ENCODE measurements around the gene LMO7.

Gene LMO7

GRCh38 chr13:75796825-75797224, 160.7 kb downstream of the LMO7 start:
- no peak for FAIRE-seq
- no peak for DNase-seq (ENCODE audit: insufficient read length, low spot score)

GRCh38 chr13:75797239-75797638, 161.1 kb downstream of the LMO7 start:
- DNase-seq (ENCODE audit: insufficient read length, low spot score) (no peak), FAIRE-seq (no peak)

GRCh38 chr13:75797719-75798118, 161.6 kb downstream of the LMO7 start:
- no peak for FAIRE-seq
- no peak for DNase-seq (ENCODE audit: insufficient read length, low spot score)

- DNase-seq (ENCODE audit: insufficient read length, low spot score) (no peak), FAIRE-seq (no peak)
Measured at GRCh38 chr13:75798353-75799255, 162.5 kb downstream of the LMO7 start.

- FAIRE-seq (no peak), DNase-seq (ENCODE audit: insufficient read length, low spot score) (no peak)
Measured at GRCh38 chr13:75800545-75800944, 164.4 kb downstream of the LMO7 start.

GRCh38 chr13:75801388-75801945, 165.3 kb downstream of the LMO7 start:
- no peak for FAIRE-seq

GRCh38 chr13:75802161-75802560, 166.0 kb downstream of the LMO7 start:
- DNase-seq (ENCODE audit: insufficient read length, low spot score) (no peak), FAIRE-seq (no peak)

More at GRCh38 chr13:75801388-75801945, 165.3 kb downstream of the LMO7 start:
- no peak for DNase-seq (ENCODE audit: insufficient read length, low spot score)

- no peak for DNase-seq (ENCODE audit: insufficient read length, low spot score)
- FAIRE-seq, result no peak
Measured at GRCh38 chr13:75803164-75803611, 167.1 kb downstream of the LMO7 start.

GRCh38 chr13:75804054-75804453, 167.9 kb downstream of the LMO7 start:
- DNase-seq (ENCODE audit: insufficient read length, low spot score) (no peak), FAIRE-seq (no peak)

GRCh38 chr13:75804605-75805004, 168.5 kb downstream of the LMO7 start:
- DNase-seq (ENCODE audit: insufficient read length, low spot score) (no peak), FAIRE-seq (no peak)

GRCh38 chr13:75806117-75806516, 170.0 kb downstream of the LMO7 start:
- DNase-seq (ENCODE audit: insufficient read length, low spot score) (no peak), FAIRE-seq (no peak)

GRCh38 chr13:75811361-75811760, 175.2 kb downstream of the LMO7 start:
- FAIRE-seq (no peak), DNase-seq (ENCODE audit: insufficient read length, low spot score) (no peak)

GRCh38 chr13:75811841-75812240, 175.7 kb downstream of the LMO7 start:
- FAIRE-seq, result no peak
- DNase-seq (ENCODE audit: insufficient read length, low spot score), result no peak

GRCh38 chr13:75812751-75813181, 176.6 kb downstream of the LMO7 start:
- FAIRE-seq (no peak), DNase-seq (ENCODE audit: insufficient read length, low spot score) (no peak)

- FAIRE-seq, result no peak
Measured at GRCh38 chr13:75813323-75813722, 177.2 kb downstream of the LMO7 start.

GRCh38 chr13:75818179-75818967, 182.2 kb downstream of the LMO7 start:
- FAIRE-seq, result no peak

More at GRCh38 chr13:75813323-75813722, 177.2 kb downstream of the LMO7 start:
- DNase-seq (ENCODE audit: insufficient read length, low spot score), result no peak

GRCh38 chr13:75818968-75819225, 182.8 kb downstream of the LMO7 start:
- DNase-seq (ENCODE audit: insufficient read length, low spot score), result no peak
- no peak for FAIRE-seq

More at GRCh38 chr13:75818179-75818967, 182.2 kb downstream of the LMO7 start:
- no peak for DNase-seq (ENCODE audit: insufficient read length, low spot score)

- no peak for FAIRE-seq
- DNase-seq (ENCODE audit: insufficient read length, low spot score), result no peak
Measured at GRCh38 chr13:75825161-75825560, 189.0 kb downstream of the LMO7 start.

- FAIRE-seq, result no peak
- no peak for DNase-seq (ENCODE audit: insufficient read length, low spot score)
Measured at GRCh38 chr13:75825594-75825993, 189.5 kb downstream of the LMO7 start.

GRCh38 chr13:75826391-75826790, 190.3 kb downstream of the LMO7 start:
- FAIRE-seq (no peak), DNase-seq (ENCODE audit: insufficient read length, low spot score) (no peak)

- FAIRE-seq (no peak), DNase-seq (ENCODE audit: insufficient read length, low spot score) (no peak)
Measured at GRCh38 chr13:75829830-75830229, 193.7 kb downstream of the LMO7 start.

All from HTR-8/SVneo (cell line).